22Rv1 (cell line): ENCODE results near the gene MYD88.

Experiments used
- CTCF ChIP-seq: fragments of 450-650 bp; IDR thresholded peaks from 2 replicates; pipeline ENCODE4 v1.5.1; 2017; ENCODE audit warnings: mild to moderate bottlenecking
- ZFX ChIP-seq: fragments of 450-650 bp; IDR thresholded peaks from 2 replicates; pipeline ENCODE4 v1.6.1; 2017; ENCODE audit warnings: antibody characterized with exemption, borderline replicate concordance

- no peak for TF ChIP-seq CTCF
- TF ChIP-seq ZFX = no peak
Measured at GRCh38 chr3:38140326-38141172, 2.1 kb downstream of the MYD88 start.
